ENCODE results near the gene C19orf53. TPM values are rescaled to one million over a fixed set of nuclear protein-coding genes. Genes with fewer than 3 reads are reported as not detected.

Gene C19orf53
- total RNA-seq, 1 donor from 2014 or later = 89.1 TPM

GRCh38 chr19:13797870-13798269 is 23.6 kb downstream of the C19orf53 start:
- Mint-ChIP-seq H3K36me3 (ENCODE audit: low read depth) (peaks cover 7% of the 10 kb centered on the region), H3K27me3 (ENCODE audit: low read depth) (no peaks in the 10 kb centered on the region), H3K9me3 (no peaks in the 10 kb centered on the region), H3K27ac (ENCODE audit: unreplicated experiment) (no peak overlapping the region), H3K4me1 (peaks cover 23% of the 10 kb centered on the region), H3K4me3 (peak overlapping the region; percentile 80)
- no peak for TF ChIP-seq CTCF (conservative IDR thresholded peaks at IDR 0.05)
- DNase-seq (ENCODE audit: low read depth, low spot score) = no peak

GRCh38 chr19:13799669-13800068 is 25.4 kb downstream of the C19orf53 start:
- H3K4me3 Mint-ChIP-seq = no peak overlapping the region
- peaks cover 7% of the 10 kb centered on the region for H3K36me3 Mint-ChIP-seq (ENCODE audit: low read depth)
- peaks cover 14% of the 10 kb centered on the region for H3K4me1 Mint-ChIP-seq
- DNase-seq (ENCODE audit: low read depth, low spot score) = no peak
- H3K27me3 Mint-ChIP-seq (ENCODE audit: low read depth) = no peaks in the 10 kb centered on the region
- no peaks in the 10 kb centered on the region for H3K9me3 Mint-ChIP-seq
- TF ChIP-seq CTCF (conservative IDR thresholded peaks at IDR 0.05) = no peak
- no peak overlapping the region for H3K27ac Mint-ChIP-seq (ENCODE audit: unreplicated experiment)

- Mint-ChIP-seq H3K4me1 (no peaks in the 10 kb centered on the region), H3K27me3 (ENCODE audit: low read depth) (no peaks in the 10 kb centered on the region), H3K36me3 (ENCODE audit: low read depth) (peaks cover 9% of the 10 kb centered on the region), H3K4me3 (no peak overlapping the region), H3K27ac (ENCODE audit: unreplicated experiment) (no peak overlapping the region), H3K9me3 (no peaks in the 10 kb centered on the region)
- no peak for DNase-seq (ENCODE audit: low read depth, low spot score)
- no peak for TF ChIP-seq CTCF (conservative IDR thresholded peaks at IDR 0.05)
These were observed 28.8 kb downstream of the C19orf53 start for GRCh38 chr19:13803038-13803437.

- H3K4me3 Mint-ChIP-seq = no peak overlapping the region
- no peaks in the 10 kb centered on the region for H3K4me1 Mint-ChIP-seq
- H3K9me3 Mint-ChIP-seq = no peaks in the 10 kb centered on the region
- no peak for DNase-seq (ENCODE audit: low read depth, low spot score)
- H3K27ac Mint-ChIP-seq (ENCODE audit: unreplicated experiment) = no peak overlapping the region
- H3K36me3 Mint-ChIP-seq (ENCODE audit: low read depth) = peaks cover 9% of the 10 kb centered on the region
- H3K27me3 Mint-ChIP-seq (ENCODE audit: low read depth) = no peaks in the 10 kb centered on the region
- peak; percentile 44 for TF ChIP-seq CTCF (conservative IDR thresholded peaks at IDR 0.05)
These were observed 30.8 kb downstream of the C19orf53 start for GRCh38 chr19:13804830-13805683.

- Mint-ChIP-seq H3K4me3 (no peak overlapping the region), H3K27ac (ENCODE audit: unreplicated experiment) (no peak overlapping the region), H3K4me1 (no peaks in the 10 kb centered on the region), H3K9me3 (no peaks in the 10 kb centered on the region), H3K36me3 (ENCODE audit: low read depth) (peaks cover 5% of the 10 kb centered on the region), H3K27me3 (ENCODE audit: low read depth) (no peaks in the 10 kb centered on the region)
- TF ChIP-seq CTCF (conservative IDR thresholded peaks at IDR 0.05) = no peak
- DNase-seq (ENCODE audit: low read depth, low spot score) = no peak
These were observed 32.5 kb downstream of the C19orf53 start for GRCh38 chr19:13806728-13807127.
